Retinal pigment epithelial cell (primary cell): ENCODE measurements around the gene LIPT2.

Source experiments
- DNase-seq: peaks from one replicate; pipeline ENCODE4 v3.0.0-alpha.2; 2010; ENCODE audit warnings: low read depth
- H3K4me3 ChIP-seq: 2 replicates; pipeline ENCODE4 v1.5.1; 2011; ENCODE audit warnings: mild to moderate bottlenecking, low read length, control low read depth, moderate library complexity
- CTCF ChIP-seq: conservative IDR thresholded peaks from 2 replicates; pipeline ENCODE4 v1.5.1; 2011; ENCODE audit warnings: low read depth, low read length, control low read depth, inconsistent platforms

Gene LIPT2

GRCh38 chr11:74471668-74472429 is 21.7 kb downstream of the LIPT2 start:
- H3K4me3 ChIP-seq, result no peak overlapping the region
- no peak for DNase-seq
- no peak for TF ChIP-seq CTCF

- TF ChIP-seq CTCF, result no peak
- DNase-seq, result no peak
- H3K4me3 ChIP-seq, result no peak overlapping the region
Measured at GRCh38 chr11:74471037-74471436, 22.5 kb downstream of the LIPT2 start.

GRCh38 chr11:74470526-74470925 is 23.0 kb downstream of the LIPT2 start:
- no peak for TF ChIP-seq CTCF
- no peak for DNase-seq
- H3K4me3 ChIP-seq, result no peak overlapping the region

GRCh38 chr11:74468936-74469335 is 24.6 kb downstream of the LIPT2 start:
- no peak overlapping the region for H3K4me3 ChIP-seq

GRCh38 chr11:74468521-74468920 is 25.0 kb downstream of the LIPT2 start:
- no peak for DNase-seq
- TF ChIP-seq CTCF, result no peak
- H3K4me3 ChIP-seq, result no peak overlapping the region

More at GRCh38 chr11:74468936-74469335, 24.6 kb downstream of the LIPT2 start:
- no peak for TF ChIP-seq CTCF
- DNase-seq, result no peak

- TF ChIP-seq CTCF, result no peak
- no peak for DNase-seq
- H3K4me3 ChIP-seq, result no peak overlapping the region
Measured at GRCh38 chr11:74468058-74468457, 25.5 kb downstream of the LIPT2 start.

GRCh38 chr11:74466916-74467885 is 26.3 kb downstream of the LIPT2 start, which contains the start of gene KCNE3:
TSS of gene KCNE3 (minus strand) at chr11:74467549. CDS start at chr11:74457563, 9,986 bp downstream.
- no peak for DNase-seq
- peak within 1 kb of the TSS; percentile 57 for H3K4me3 ChIP-seq
- no peak for TF ChIP-seq CTCF
